ENCODE results near the gene SERPINA6. TPM values are rescaled to one million over a fixed set of nuclear protein-coding genes. Genes with fewer than 3 reads are reported as not detected.

Gene SERPINA6
- total and polyA plus RNA-seq, 8 donors, result 5.2 to 17.7 (median 13.1) TPM

DNA sequence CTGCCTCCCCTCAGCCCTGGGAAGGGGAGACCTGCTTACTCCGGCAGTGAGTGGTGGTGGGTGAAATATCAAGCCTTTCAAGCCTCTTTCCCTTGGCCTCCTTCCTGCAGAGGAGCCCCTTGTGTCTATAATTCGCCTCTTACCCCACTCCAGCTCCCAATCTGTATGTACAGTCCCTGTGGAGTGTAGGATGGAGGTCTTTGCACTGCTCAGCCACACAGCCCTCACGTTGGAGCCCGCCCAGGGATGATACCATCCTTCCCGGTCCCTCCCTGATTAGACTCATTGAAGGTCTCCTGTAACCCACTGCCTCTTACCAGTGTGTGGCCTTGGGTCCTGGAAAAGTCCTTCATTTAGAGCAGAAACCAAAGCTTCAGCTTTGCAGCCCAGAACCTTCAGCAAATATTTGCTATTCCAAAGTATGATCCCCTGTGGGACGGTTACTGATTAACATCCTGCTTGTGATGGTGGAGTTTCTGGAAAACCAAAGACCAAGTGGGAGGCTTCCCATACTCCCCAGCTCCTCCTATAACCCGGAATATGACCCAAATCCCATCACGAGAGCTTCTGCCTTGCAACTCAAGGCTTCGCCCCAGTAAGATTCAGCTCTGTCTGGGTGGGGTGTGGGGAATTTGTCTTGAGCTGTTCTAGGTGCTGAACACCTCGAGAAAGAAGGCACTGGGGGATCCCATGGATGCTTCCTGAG is 30.1 kb downstream of the SERPINA6 start, which contains the start of gene SERPINA10:
Gene SERPINA10 (minus strand): TSS at position 397 of the 706 bp plus-strand sequence. CDS start 2,675 bp downstream, outside the sequence.
- Histone ChIP-seq H3K27ac (no peak within 1 kb of the TSS), H3K4me1 (peaks cover 0 to 4% (median 4%) of the 10 kb centered on the region in 3 donors), H3K4me3 (no peak within 1 kb of the TSS), H3K36me3 (no peaks in the 10 kb centered on the region), H3K27me3 (no peaks in the 10 kb centered on the region), H3K9me3 (no peaks in the 10 kb centered on the region)
- ATAC-seq (peak in 3 of 4 donors; percentile 66 to 79 (median 68)), DNase-seq (no peak), FAIRE-seq (no peak)
- TF ChIP-seq, protein P1, sequence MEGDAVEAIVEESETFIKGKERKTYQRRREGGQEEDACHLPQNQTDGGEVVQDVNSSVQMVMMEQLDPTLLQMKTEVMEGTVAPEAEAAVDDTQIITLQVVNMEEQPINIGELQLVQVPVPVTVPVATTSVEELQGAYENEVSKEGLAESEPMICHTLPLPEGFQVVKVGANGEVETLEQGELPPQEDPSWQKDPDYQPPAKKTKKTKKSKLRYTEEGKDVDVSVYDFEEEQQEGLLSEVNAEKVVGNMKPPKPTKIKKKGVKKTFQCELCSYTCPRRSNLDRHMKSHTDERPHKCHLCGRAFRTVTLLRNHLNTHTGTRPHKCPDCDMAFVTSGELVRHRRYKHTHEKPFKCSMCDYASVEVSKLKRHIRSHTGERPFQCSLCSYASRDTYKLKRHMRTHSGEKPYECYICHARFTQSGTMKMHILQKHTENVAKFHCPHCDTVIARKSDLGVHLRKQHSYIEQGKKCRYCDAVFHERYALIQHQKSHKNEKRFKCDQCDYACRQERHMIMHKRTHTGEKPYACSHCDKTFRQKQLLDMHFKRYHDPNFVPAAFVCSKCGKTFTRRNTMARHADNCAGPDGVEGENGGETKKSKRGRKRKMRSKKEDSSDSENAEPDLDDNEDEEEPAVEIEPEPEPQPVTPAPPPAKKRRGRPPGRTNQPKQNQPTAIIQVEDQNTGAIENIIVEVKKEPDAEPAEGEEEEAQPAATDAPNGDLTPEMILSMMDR (IDR thresholded peaks at IDR 0.05), result no peak
- WGBS, 2 donors, result 38 to 40% methylated on average over 10 of the region's 10 CpGs
- intact Hi-C loops (cut with DNase I), result no loop called here

DNA sequence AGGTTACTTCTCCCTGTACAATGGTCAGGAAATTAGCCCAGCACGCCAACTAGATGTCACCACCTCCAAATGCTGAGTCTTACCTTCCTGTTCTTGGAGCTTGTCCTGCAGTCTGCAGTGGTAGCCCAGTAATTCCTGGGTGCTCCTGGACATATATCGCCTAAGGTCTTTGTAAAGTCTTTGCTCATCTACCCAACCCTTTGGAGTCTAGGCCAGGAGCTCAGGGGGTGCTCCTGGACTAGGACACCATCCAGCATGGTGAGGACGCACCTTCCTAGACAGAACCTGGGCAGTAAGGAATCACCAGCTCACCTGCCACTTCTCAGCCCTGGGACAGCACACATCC is 30.6 kb downstream of the SERPINA6 start:
- FAIRE-seq (no peak), ATAC-seq (no peak), DNase-seq (no peak)
- Histone ChIP-seq H3K27ac (no peak overlapping the region), H3K36me3 (no peaks in the 10 kb centered on the region), H3K4me1 (peaks cover 0 to 4% (median 4%) of the 10 kb centered on the region in 3 donors), H3K27me3 (no peaks in the 10 kb centered on the region), H3K9me3 (no peaks in the 10 kb centered on the region), H3K4me3 (no peak overlapping the region)
- intact Hi-C loops (cut with DNase I), result no loop called here
- TF ChIP-seq, protein P1 (IDR thresholded peaks at IDR 0.05), result no peak
- WGBS, 2 donors, result 93 to 98% methylated on average over 3 of the region's 3 CpGs

DNA sequence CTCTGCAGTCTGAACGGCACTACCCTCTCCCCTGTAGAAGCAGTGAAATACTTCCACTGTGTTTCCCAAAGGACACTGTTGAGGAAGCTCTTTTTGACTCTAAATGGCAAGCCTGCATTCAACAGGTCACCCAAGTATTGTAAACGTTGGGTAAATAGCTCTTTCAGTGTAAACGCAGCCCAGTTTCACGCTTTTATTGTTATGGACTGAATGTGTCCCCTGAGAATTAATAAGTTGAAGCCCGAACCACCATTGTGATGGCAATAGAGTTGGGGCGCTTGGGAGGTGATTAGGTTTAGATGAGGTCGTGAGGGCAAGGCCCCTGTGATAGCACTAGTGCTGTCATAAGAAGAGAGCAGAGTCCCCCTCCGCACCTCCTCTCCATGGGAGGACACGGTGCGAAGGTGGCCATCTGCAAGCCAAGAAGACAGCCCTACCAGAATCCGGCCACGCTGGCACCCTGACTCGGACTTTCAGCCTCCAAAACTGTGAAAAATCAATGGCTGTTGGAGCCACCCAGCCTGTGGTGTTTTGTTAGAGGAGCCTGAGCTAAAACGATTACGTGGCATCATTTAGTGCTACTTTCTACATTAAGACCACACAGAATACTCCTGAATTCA is 31.1 kb downstream of the SERPINA6 start:
- Histone ChIP-seq H3K27ac (no peak overlapping the region), H3K4me3 (no peak overlapping the region), H3K36me3 (no peaks in the 10 kb centered on the region), H3K9me3 (no peaks in the 10 kb centered on the region), H3K27me3 (no peaks in the 10 kb centered on the region), H3K4me1 (peaks cover 0 to 4% (median 4%) of the 10 kb centered on the region in 3 donors)
- no peak for ATAC-seq
- intact Hi-C loops (cut with DNase I), result no loop called here
- TF ChIP-seq, protein P1 (IDR thresholded peaks at IDR 0.05), result no peak
- no peak for FAIRE-seq
- WGBS, 2 donors, result 86 to 90% methylated on average over 15 of the region's 15 CpGs
- DNase-seq, result no peak

DNA sequence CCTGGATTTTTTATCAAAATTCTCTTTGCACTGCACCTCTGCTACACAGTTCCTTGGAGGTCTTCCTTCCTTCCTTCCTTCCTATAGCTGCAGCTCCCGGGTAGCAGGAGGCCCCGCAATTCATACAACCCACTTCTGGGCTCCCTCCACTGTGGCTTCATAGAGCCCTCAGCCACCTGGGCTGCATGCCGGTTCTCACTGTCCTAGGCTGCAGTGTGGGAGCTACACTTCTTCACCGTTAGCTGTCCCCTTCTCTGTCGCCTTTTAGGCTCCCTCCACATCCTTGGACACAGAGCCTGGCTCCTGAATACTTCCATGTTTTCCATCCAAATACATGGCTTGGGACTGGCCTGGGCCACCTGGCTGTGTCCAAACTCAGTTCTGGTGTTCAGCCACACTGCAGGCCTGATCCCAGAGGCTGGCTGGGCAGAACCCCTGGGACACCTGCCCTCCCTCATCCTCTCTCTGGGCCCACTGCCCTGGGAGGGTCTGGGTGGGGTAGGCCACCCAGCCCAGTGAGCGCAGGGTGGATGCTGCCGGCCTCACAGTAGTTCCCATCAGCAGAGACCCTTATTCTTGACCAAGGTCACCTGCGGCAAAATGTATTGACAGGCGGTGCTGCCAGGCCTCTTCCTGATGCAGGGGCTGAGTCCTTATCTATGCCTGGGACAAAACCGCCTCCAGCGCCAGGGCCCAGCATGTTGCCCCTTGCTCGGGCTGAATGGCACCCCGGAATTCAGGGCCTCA is 31.8 kb downstream of the SERPINA6 start:
- H3K4me3 ChIP-seq, result no peak overlapping the region
- H3K36me3 ChIP-seq, result no peaks in the 10 kb centered on the region
- H3K4me1 ChIP-seq, result peaks cover 0 to 4% (median 4%) of the 10 kb centered on the region in 3 donors
- no peaks in the 10 kb centered on the region for H3K9me3 ChIP-seq
- DNase-seq, result no peak
- H3K27me3 ChIP-seq, result no peaks in the 10 kb centered on the region
- ATAC-seq, result no peak
- intact Hi-C loops (cut with DNase I), result no loop called here
- no peak for FAIRE-seq
- WGBS, 2 donors, result 87 to 94% methylated on average over 13 of the region's 13 CpGs
- no peak overlapping the region for H3K27ac ChIP-seq
- TF ChIP-seq, protein P1 (IDR thresholded peaks at IDR 0.05), result no peak
